Occipital lobe (tissue), 2 donors: ENCODE results near the gene KIF22. TPM values are rescaled to one million over a fixed set of nuclear protein-coding genes. Genes with fewer than 3 reads are reported as not detected.
A peak's percentile ranks its signal among the peaks of the same experiment; 100 is the strongest.
"Not testable (repeated sequence)": the region's sequence is repeated elsewhere in the genome, so short reads cannot be mapped to it uniquely, and the experiment has no call there.

Experiments used
- DNase-seq: peaks from one replicate; lab custom pipeline; 2025; lab: John Stamatoyannopoulos, UW
- total RNA-seq: library from RNA; depleted of rRNA; stranded (reverse); fragments of >200 nt; gene quantifications from one replicate; pipeline ENCODE4 v1.2.3, GENCODE V29; 2014

The KIF22 gene
- 35.7 TPM for total RNA-seq

- DNase-seq = peak; percentile 98
Observed at GRCh38 chr16:29790183-29790948, at the start of gene KIF22. TSS of gene KIF22 (plus strand) at chr16:29790751. CDS start at chr16:29790760, 9 bp downstream.

- no peak for DNase-seq
Observed at GRCh38 chr16:29742683-29743275, 47.8 kb upstream of the KIF22 start.

DNA sequence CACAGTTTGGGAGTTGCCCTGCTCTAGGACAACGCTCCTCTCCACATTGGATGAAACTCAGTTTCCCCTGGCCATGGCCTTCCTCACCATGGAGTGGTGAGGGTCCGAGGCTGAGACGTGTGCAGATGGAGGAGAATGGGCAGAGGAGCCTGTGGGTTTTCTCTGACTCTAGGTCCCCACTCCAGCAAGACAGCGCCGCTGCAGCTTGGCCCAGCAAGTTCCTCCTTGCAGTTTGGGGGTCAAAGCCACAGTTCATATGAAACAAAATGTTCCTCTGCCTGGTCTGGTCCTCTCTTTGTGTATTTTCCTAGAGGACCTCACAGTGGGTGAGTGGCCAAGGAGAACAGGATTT is 47.1 kb upstream of the KIF22 start:
- DNase-seq = no peak

DNA sequence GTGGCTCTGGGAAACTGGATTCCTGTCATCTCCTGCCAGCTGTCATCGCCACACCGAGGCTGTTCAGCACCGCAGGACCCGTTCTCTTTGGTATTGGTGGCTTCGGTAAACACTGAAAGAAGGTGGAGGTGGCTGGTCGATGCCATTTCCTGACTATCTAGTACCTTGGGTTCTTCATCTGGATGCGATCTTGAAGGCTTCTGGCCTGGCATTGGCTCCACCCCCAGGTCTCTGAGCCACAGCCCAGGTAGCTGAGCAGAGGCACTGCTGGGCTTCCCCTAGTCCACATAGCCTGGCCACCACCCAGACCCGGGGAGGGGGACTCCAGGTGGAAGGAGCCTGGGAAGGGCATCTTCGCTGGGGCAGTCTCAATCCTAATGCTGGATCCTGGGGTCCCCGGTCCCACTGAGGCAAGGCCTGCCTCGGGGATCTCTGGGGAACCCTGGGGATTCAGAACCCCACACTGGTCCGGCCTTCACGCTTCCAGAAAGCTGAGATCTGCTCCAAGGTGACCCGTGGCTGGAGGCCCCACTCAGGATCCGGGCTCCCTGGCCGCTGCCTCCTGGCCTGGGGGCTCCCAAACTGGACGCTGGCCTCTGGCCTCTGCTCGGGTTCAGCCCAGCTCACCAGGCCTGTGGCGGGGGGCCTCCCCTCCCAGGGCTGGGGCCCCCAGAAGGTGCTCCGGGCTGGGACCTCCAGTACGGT is 46.6 kb upstream of the KIF22 start:
- no peak for DNase-seq

DNA sequence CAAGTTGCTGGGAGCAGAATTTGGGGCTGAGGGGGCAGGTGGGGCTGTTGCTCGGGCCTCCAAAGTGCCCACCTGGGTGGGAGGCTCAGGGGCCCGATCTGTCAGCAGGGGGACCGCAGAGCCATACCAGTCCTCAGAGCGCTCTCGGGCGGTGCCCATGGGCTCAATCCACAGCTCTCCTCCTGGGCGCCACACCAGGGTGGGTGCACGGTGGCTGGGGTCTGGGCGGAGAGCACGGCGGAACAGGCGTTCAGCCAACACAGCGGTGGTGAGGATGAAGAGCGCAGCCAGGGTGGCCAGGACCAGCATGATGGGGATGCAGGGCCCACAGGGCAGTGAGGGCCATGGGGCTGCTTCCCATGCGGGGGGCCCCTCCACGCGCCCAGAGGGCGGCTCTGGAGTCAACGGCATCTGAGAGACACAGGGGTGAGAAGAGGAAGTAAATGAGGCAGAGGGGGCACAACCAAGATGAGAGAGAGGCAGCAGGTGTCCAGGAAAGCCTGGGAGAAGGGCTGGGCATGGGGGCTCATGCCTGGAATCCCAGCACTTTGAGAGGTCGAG is 45.9 kb upstream of the KIF22 start:
- DNase-seq = no peak

- no peak for DNase-seq
Observed at GRCh38 chr16:29745121-29745852, 45.3 kb upstream of the KIF22 start.

GRCh38 chr16:29745853-29746345 is 44.7 kb upstream of the KIF22 start, which contains the start of gene C16orf54:
TSS of gene C16orf54 (minus strand) at chr16:29745990. CDS start at chr16:29744951, 1,039 bp downstream.
- DNase-seq = no peak

GRCh38 chr16:29746518-29746917 is 44.0 kb upstream of the KIF22 start:
- DNase-seq = not testable (repeated sequence)

DNA sequence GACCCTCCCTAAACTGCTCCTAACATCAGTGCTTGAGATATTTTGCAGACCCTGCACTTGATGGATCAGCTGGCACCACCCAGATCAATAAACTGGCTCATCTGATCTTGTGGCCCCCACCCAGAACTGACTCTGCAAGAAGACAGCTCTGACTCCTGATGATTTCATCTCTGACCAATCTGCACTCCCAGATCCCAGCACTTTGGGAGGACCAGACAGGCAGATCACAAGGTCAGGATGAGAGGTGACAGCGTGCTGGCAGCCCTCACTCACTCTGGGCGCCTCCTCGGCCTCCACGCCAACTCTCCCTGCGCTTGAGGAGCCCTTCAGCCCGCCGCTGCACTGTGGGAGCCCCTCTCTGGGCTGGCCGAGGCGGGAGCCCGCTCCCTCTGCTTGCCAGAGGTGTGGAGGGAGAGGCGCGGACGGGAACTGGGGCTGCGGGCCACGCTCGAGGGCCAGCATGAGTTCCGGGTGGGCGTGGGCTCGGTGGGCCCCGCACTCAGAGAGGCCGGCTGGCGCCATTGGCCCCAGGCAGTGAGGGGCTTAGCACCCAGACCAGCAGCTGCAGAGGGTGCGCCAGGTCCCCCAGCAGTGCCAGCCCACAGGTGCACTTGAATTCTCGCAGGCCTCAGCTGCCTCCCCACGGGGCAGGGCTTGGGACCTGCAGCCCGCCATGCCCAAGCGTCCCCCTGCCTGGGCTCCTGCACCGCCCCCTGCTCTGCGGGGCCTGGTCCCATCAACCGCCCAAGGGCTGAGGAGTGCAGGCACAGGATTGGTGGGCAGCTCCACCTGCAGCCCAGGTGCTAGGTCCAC is 42.4 kb upstream of the KIF22 start:
- no peak for DNase-seq

GRCh38 chr16:29748760-29749149 is 41.8 kb upstream of the KIF22 start:
- DNase-seq = not testable (repeated sequence)

DNA sequence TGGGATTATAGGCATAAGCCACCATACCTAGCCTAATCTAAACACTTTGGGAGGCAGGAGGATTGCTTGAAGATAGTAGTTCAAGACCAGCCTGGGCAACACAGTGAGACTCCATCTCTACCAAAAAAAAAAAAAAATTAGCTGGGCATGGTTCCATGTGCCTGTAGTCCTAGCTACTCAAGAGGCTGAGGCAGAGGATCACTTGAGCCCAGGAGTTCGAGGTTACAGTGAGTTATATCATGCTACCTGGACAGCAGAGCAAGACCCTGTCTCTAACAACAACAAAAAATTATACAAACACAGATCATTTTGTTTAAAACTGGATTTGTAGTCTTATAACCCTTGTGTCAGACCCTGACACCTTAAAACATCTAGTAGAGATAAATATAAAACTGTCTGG is 37.0 kb upstream of the KIF22 start:
- no peak for DNase-seq

DNA sequence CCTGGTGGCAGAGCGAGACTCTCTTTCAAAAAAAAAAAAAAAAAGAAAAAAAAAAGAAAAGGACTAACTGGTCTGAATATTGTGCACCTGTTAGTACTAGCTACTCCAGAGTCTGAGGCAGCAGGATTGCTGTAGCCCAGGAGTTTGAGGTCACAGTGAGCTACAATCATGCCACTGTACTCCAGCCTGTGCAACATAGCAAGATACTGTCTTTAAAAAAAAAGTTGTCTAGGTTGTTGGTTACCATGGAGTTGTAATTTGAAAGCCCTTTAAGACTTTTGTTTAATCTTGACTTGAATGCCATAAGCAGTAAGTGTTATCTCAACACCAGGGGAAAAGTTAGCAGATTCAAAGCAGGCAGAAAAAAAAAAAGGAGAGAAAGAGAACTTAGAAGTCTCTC is 33.9 kb upstream of the KIF22 start:
- no peak for DNase-seq

GRCh38 chr16:29757086-29757485 is 33.5 kb upstream of the KIF22 start:
- not testable (repeated sequence) for DNase-seq

DNA sequence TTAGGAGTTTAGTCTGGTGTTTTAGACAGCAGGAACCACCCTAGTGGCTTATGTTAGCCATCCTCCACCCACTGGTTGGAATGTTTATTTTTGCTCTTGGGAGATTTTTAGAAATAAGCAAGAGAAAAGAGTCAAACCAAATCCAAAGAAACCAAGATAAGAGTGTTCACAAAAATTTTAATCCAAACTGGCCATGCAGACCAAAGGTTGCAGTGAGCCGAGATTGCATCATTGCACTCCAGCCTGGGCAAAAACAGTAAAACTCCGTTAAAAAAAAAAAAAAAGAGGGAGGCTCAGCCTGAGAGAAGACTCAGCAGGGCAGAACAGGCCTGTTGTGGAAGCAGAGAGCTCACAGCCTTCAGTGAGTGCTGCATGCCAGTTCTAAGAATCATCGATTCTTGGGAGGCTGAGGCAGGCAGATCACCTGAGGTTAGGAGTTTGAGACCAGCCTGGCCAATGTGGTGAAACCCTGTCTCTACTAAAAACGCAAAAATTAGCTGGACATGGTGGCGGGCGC is 32.5 kb upstream of the KIF22 start:
- DNase-seq = no peak

DNA sequence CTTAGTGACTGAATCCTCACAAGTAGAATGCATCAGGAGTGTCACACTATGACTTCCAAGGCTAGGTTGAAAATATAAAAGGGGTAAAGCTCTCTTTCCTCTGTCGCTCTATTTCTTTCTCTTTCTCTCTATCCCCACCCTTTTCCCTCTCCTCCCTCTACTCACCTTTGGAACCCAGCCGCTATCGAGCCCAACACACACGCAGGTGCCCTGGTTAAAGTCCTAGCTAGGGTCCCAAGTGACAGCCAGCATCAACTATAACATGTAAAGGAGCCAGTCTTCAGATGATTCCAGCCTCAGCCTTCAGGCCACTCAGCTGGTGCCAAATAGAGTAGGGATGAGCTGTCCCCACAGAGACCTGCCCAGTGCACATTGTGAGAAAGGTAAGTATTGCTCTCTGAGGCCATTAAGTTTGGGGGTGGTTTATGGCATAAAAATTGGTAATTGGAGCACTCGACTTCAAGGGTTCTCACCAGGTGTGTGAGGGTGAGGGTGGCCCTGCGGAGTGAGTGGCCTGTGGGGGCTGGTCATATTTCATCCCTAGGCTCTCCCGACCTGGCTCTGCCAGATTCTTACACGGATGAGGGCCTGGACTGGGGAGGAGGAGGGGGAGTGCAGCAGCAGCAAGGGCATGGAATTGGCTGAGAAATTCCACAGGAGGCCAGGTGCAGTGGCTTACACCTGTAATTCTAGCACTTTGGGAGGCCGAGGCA is 29.8 kb upstream of the KIF22 start:
- no peak for DNase-seq

- not testable (repeated sequence) for DNase-seq
Observed at GRCh38 chr16:29761280-29761651, 29.3 kb upstream of the KIF22 start.

DNA sequence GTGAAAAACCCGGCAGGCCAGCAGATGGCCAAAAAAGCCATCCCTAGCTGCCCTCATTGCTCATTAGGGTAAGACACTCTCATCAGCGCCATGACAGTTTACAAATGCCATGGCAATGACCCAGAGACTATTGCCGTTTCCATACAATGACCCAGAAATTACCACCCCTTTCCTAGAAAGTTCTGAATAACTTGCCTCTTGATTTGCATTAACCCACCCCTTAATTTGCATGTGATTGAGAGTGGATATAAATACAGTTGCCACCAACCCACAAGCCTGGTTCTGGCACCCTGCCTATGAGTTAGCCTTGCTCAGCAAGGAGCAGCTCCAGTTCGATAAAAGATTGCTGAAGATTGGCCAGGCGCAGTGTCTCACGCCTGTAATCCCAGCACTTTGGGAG is 28.7 kb upstream of the KIF22 start:
- DNase-seq = no peak

- DNase-seq = no peak
Observed at GRCh38 chr16:29763326-29763725, 27.2 kb upstream of the KIF22 start.

DNA sequence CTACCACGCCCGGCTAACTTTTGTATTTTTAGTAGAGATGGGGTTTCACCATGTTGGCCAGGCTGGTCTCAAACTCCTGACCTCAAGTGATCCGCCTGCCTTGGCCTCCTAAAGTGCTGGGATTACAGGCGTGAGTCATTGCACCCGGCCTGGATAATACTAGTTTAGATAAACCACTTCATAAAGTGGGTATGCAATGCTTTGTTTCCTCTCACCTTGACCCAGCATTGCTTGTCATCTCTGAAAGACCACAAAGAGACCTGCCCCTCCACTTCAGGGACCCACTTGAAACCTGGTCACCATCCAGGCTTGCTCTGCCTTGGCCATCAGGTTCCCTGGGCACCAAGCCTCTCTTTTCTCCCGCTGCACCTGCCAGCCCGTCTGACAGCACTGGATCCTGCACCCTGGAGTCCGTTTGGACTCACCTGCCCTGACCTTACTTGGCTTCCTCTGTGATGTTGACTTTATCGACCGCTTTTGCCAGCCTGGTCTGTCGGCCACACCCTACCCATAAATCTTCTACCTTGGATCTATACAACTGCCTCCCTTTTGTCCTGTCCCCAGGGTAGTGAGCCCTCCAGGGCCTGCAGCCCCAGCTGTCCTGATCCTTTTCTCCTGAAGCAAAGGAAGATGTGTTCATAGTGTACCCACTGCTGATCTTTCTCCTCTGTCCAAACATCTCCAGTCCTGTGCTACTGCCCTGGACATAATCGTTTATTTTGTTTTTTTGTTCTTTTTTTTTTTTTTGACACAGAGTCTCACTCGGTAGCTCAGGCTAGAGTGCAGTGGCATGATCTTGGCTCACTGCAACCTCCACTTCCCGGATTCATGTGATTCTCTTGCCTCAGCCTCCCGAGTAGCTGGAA is 25.2 kb upstream of the KIF22 start:
- no peak for DNase-seq
